Thyroid gland (tissue), 4 donors: ENCODE measurements around the gene WDR90. TPM values are rescaled to one million over a fixed set of nuclear protein-coding genes. Genes with fewer than 3 reads are reported as not detected.

Source experiments
- DNase-seq, 2 donors: peaks; one replicate each; pipeline ENCODE4 v3.0.0-alpha.2; 2019
- H3K27ac ChIP-seq, 3 donors: fragments of 200-600 bp; sonication (generic); 1 replicate in 2 of 3; 2 replicates in 1 of 3; pipeline ENCODE4 v1.5.1; 2016 to 2019; ENCODE audit warnings: mild to moderate bottlenecking in 1 of 3, moderate library complexity in 1 of 3
- H3K27me3 ChIP-seq: fragments of 200-600 bp; sonication (generic); one replicate; pipeline ENCODE4 v1.5.1; 2019
- H3K36me3 ChIP-seq, 2 donors: fragments of 200-600 bp; sonication (generic); one replicate each; pipeline ENCODE4 v1.5.1; 2016 to 2019
- H3K4me1 ChIP-seq, 2 donors: fragments of 200-600 bp; sonication (generic); one replicate each; pipeline ENCODE4 v1.5.1; 2017 to 2019
- H3K4me3 ChIP-seq, 3 donors: fragments of 200-600 bp; sonication (generic); replicated peaks in 1 of 3; 1 replicate in 2 of 3; 2 replicates in 1 of 3; pipeline ENCODE4 v1.5.1; 2016; ENCODE audit warnings: mild to moderate bottlenecking in 1 of 3
- H3K9me3 ChIP-seq: fragments of 200-600 bp; sonication (generic); one replicate; pipeline ENCODE4 v1.5.1; 2017
- POLR2A ChIP-seq, 2 donors: fragments of 450-650 bp; IDR thresholded peaks; one replicate each; pipeline ENCODE4 v1.6.1; 2017; ENCODE audit warnings: antibody characterized with exemption in 2 of 2, mild to moderate bottlenecking in 2 of 2, moderate library complexity in 1 of 2
- WGBS, 2 donors: methylation state at CpG; one replicate each; pipeline ENCODE4 v1.1.5; 2017; 5-methylcytosine and 5-hydroxymethylcytosine counted together
- intact Hi-C: fragments of 100-400 bp; cut with DNase I; formaldehyde crosslinking; loops from one replicate; pipeline ENCODE4 v1.15.1; 2023
- total RNA-seq, 4 donors: library from RNA; depleted of rRNA; stranded (reverse); fragments of >200 nt; gene quantifications; one replicate each; pipeline ENCODE4 v1.2.3, GENCODE V29; 2016
- TF ChIP-seq, protein P1 (sequence below), 6 experiments: fragments of 200-600 bp in 3 of 6; fragments of 450-650 bp in 3 of 6; sonication (generic) in 3 of 6; IDR thresholded peaks; one replicate each; pipeline ENCODE4 v1.5.1; 2016 to 2019; ENCODE audit warnings: antibody characterized with exemption in 6 of 6, mild to moderate bottlenecking in 2 of 6, inconsistent platforms in 1 of 6, moderate library complexity in 1 of 6

Gene WDR90
- total RNA-seq, 4 donors from 2014 or later: 23.6 to 56.0 (median 34.3) TPM

DNA sequence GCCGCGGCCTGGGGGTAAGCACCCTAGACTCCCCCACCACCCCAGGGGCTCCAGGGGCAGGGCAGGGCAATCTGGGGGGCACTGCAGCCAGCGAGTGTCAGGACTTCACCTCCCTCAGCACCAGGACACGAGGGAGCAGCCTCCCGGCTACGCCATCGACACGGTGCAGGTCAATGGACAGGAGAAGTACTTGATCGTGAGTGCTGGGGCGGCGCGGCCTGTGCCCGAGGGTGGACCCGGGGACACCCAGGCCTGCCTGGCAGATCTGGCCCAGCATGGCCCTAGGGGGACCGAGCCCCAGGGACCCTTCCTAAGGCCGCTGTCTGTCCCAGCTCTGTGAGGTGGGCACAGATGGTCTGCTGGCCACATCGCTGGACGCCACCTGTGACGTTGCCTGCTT, 23.2 kb downstream of the WDR90 start:
- H3K9me3 ChIP-seq: no peaks in the 10 kb centered on the region
- peaks cover 33 to 44% of the 10 kb centered on the region in 2 donors for H3K36me3 ChIP-seq
- H3K27ac ChIP-seq: no peak overlapping the region
- no peak overlapping the region for H3K4me3 ChIP-seq
- peaks cover 12 to 25% of the 10 kb centered on the region in 2 donors for H3K4me1 ChIP-seq
- TF ChIP-seq POLR2A (IDR thresholded peaks at IDR 0.05): no peak
- TF ChIP-seq, protein P1, sequence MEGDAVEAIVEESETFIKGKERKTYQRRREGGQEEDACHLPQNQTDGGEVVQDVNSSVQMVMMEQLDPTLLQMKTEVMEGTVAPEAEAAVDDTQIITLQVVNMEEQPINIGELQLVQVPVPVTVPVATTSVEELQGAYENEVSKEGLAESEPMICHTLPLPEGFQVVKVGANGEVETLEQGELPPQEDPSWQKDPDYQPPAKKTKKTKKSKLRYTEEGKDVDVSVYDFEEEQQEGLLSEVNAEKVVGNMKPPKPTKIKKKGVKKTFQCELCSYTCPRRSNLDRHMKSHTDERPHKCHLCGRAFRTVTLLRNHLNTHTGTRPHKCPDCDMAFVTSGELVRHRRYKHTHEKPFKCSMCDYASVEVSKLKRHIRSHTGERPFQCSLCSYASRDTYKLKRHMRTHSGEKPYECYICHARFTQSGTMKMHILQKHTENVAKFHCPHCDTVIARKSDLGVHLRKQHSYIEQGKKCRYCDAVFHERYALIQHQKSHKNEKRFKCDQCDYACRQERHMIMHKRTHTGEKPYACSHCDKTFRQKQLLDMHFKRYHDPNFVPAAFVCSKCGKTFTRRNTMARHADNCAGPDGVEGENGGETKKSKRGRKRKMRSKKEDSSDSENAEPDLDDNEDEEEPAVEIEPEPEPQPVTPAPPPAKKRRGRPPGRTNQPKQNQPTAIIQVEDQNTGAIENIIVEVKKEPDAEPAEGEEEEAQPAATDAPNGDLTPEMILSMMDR (IDR thresholded peaks at IDR 0.05): no peak
- no peaks in the 10 kb centered on the region for H3K27me3 ChIP-seq
- intact Hi-C loops: no loop called here
- DNase-seq: no peak
- WGBS, 2 donors: 93% methylated on average over 8 of the region's 19 CpGs; no CpG with 5 or more reads in 1 of the 2 donors

DNA sequence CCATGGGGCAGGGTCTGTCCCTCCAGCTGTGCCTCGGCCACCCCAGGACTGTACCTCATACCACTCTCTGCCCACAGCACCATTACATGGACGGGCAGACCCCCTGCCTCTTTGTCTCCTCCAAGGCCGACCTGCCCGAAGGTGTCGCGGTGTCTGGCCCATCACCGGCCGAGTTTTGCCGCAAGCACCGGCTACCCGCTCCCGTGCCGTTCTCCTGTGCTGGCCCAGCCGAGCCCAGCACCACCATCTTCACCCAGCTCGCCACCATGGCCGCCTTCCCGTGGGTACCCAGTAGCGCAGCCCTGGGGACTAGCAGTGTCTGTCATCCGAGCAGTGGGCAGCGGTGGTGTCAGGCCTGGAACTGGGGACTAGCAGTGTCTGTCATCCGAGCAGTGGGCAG, 23.7 kb downstream of the WDR90 start:
- 96 to 97% methylated on average over 20 of the region's 21 CpGs for WGBS, 2 donors
- intact Hi-C loops: no loop called here
- Histone ChIP-seq H3K4me1 (peaks cover 12 to 21% of the 10 kb centered on the region in 2 donors), H3K9me3 (no peaks in the 10 kb centered on the region), H3K4me3 (no peak overlapping the region), H3K27ac (no peak overlapping the region), H3K36me3 (peaks cover 33 to 44% of the 10 kb centered on the region in 2 donors), H3K27me3 (no peaks in the 10 kb centered on the region)
- TF ChIP-seq, protein P1 (IDR thresholded peaks at IDR 0.05): no peak
- TF ChIP-seq POLR2A (IDR thresholded peaks at IDR 0.05): no peak
- no peak for DNase-seq

DNA sequence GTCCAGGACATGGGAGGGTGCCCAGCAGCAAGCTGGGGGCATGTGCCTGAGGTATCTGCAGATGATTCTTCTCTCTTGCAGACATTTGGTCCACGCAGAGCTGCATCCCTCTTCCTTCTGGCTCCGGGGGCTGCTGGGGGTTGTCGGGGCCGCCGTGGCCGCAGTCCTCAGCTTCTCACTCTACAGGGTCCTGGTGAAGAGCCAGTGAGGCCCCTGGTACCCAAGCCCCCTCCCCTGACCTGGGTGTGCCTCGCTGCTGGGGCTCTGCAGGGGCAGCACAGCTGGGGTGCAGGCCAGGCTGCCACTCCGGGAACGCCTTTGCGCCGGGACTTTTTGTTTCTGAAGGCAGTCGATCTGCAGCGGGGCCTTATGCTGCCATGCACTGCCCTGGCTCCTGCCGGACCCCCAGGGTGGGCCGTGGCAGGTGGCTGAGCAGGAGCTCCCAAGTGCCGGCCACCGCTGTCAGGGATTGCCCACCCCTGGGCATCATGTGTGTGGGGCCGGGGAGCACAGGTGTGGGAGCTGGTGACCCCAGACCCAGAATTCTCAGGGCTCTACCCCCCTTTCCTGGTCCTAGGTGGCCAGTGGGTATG, 24.3 kb downstream of the WDR90 start:
- no peak for DNase-seq
- H3K36me3 ChIP-seq: peaks cover 33 to 44% of the 10 kb centered on the region in 2 donors
- no peak overlapping the region for H3K27ac ChIP-seq
- WGBS, 2 donors: 90% methylated on average over 11 of the region's 18 CpGs; no CpG with 5 or more reads in 1 of the 2 donors
- no peaks in the 10 kb centered on the region for H3K27me3 ChIP-seq
- peaks cover 11 to 21% of the 10 kb centered on the region in 2 donors for H3K4me1 ChIP-seq
- intact Hi-C loops: no loop called here
- no peak for TF ChIP-seq POLR2A (IDR thresholded peaks at IDR 0.05)
- TF ChIP-seq, protein P1 (IDR thresholded peaks at IDR 0.05): no peak
- no peak overlapping the region for H3K4me3 ChIP-seq
- no peaks in the 10 kb centered on the region for H3K9me3 ChIP-seq

DNA sequence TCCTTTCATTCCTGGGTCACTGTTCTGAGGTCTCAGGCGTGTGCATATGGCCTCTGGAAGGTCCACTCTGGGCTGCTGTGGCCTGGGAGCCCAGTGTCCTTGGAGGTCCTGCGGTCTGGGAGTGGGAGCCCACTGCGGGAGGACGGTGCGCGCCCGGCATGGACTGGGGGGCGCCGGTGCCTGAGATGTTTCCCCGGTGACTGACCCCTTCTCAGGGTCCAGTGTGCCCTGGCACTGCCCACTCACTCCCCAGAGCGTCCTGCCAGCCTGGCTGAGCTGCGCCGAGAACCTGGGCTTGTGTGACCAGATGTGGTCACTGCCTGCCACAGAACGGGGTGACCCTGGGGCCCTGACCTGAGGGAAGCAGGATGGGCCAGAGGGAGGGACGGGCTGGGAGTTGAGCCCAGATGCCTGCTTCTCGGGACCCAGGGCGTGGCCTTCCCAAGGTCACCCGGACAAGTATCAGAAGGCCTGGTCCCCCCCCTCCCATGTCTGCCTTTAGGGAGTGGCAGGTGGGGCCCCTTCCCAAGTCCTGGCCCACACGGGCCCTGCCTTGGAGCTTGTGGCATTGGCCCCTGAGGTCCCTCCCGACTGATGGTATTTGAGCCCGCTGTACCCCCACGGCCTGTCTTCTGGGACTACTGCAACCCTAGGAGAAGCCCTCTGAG, 25.2 kb downstream of the WDR90 start:
- H3K36me3 ChIP-seq: peaks cover 33 to 43% of the 10 kb centered on the region in 2 donors
- H3K4me3 ChIP-seq: no peak overlapping the region
- TF ChIP-seq, protein P1 (IDR thresholded peaks at IDR 0.05): no peak
- no peak for TF ChIP-seq POLR2A (IDR thresholded peaks at IDR 0.05)
- H3K9me3 ChIP-seq: no peaks in the 10 kb centered on the region
- peaks cover 8 to 18% of the 10 kb centered on the region in 2 donors for H3K4me1 ChIP-seq
- no peaks in the 10 kb centered on the region for H3K27me3 ChIP-seq
- WGBS, 2 donors: 83 to 88% methylated on average over 4 to 12 of the region's 22 CpGs
- intact Hi-C loops: no loop called here
- no peak overlapping the region for H3K27ac ChIP-seq
- DNase-seq: no peak
